ENCODE measurements around the gene TNFRSF6B. TPM values are rescaled to one million over a fixed set of nuclear protein-coding genes. Genes with fewer than 3 reads are reported as not detected.
"Not testable (repeated sequence)": the region's sequence is repeated elsewhere in the genome, so short reads cannot be mapped to it uniquely, and the experiment has no call there.

The TNFRSF6B gene
- total RNA-seq, 4 donors from 2014 or later, result 2.1 to 16.1 (median 11.1) TPM

GRCh38 chr20:63664861-63665594 is 31.4 kb upstream of the TNFRSF6B start:
- no peak overlapping the region for H3K4me3 ChIP-seq
- no peak overlapping the region for H3K27ac ChIP-seq
- 70% methylated on average over 13 of the region's 18 CpGs for WGBS
- H3K36me3 ChIP-seq, result peaks cover 79% of the 10 kb centered on the region
- H3K9me3 ChIP-seq, result no peaks in the 10 kb centered on the region
- no peaks in the 10 kb centered on the region for H3K4me1 ChIP-seq
- TF ChIP-seq CTCF (IDR thresholded peaks at IDR 0.05) (no peak), EP300 (IDR thresholded peaks at IDR 0.05) (no peak), POLR2A (IDR thresholded peaks at IDR 0.05) (no peak), POLR2AphosphoS5 (IDR thresholded peaks at IDR 0.05) (no peak)
- no peaks in the 10 kb centered on the region for H3K27me3 ChIP-seq
- DNase-seq (ENCODE audit: low spot score in 2 of 2), result no peak

- no peak for DNase-seq (ENCODE audit: low spot score in 2 of 2)
- Histone ChIP-seq H3K27ac (no peak overlapping the region), H3K4me3 (no peak overlapping the region), H3K9me3 (no peaks in the 10 kb centered on the region), H3K4me1 (no peaks in the 10 kb centered on the region), H3K36me3 (peaks cover 79% of the 10 kb centered on the region), H3K27me3 (no peaks in the 10 kb centered on the region)
- 87% methylated on average over 13 of the region's 14 CpGs for WGBS
- TF ChIP-seq EP300 (IDR thresholded peaks at IDR 0.05) (no peak), CTCF (IDR thresholded peaks at IDR 0.05) (no peak), POLR2A (IDR thresholded peaks at IDR 0.05) (no peak), POLR2AphosphoS5 (IDR thresholded peaks at IDR 0.05) (no peak)
Observed at GRCh38 chr20:63665708-63666107, 30.7 kb upstream of the TNFRSF6B start.

- TF ChIP-seq POLR2AphosphoS5 (IDR thresholded peaks at IDR 0.05) (no peak), CTCF (IDR thresholded peaks at IDR 0.05) (no peak), POLR2A (IDR thresholded peaks at IDR 0.05) (no peak), EP300 (IDR thresholded peaks at IDR 0.05) (no peak)
- Histone ChIP-seq H3K27ac (no peak overlapping the region), H3K9me3 (no peaks in the 10 kb centered on the region), H3K4me3 (no peak overlapping the region), H3K36me3 (peaks cover 66% of the 10 kb centered on the region), H3K4me1 (no peaks in the 10 kb centered on the region), H3K27me3 (no peaks in the 10 kb centered on the region)
- DNase-seq (ENCODE audit: low spot score in 2 of 2), result no peak
- 93% methylated on average over 16 of the region's 16 CpGs for WGBS
Observed at GRCh38 chr20:63667858-63668257, 28.6 kb upstream of the TNFRSF6B start.

- H3K36me3 ChIP-seq, result peaks cover 63% of the 10 kb centered on the region
- no peaks in the 10 kb centered on the region for H3K27me3 ChIP-seq
- H3K9me3 ChIP-seq, result no peaks in the 10 kb centered on the region
- TF ChIP-seq POLR2AphosphoS5 (IDR thresholded peaks at IDR 0.05) (no peak), EP300 (IDR thresholded peaks at IDR 0.05) (no peak), CTCF (IDR thresholded peaks at IDR 0.05) (no peak), POLR2A (IDR thresholded peaks at IDR 0.05) (no peak)
- DNase-seq (ENCODE audit: low spot score in 2 of 2), result no peak
- 93% methylated on average over 11 of the region's 11 CpGs for WGBS
- no peak overlapping the region for H3K4me3 ChIP-seq
- no peaks in the 10 kb centered on the region for H3K4me1 ChIP-seq
- no peak overlapping the region for H3K27ac ChIP-seq
Observed at GRCh38 chr20:63668351-63668750, 28.1 kb upstream of the TNFRSF6B start.

GRCh38 chr20:63671695-63672094 is 24.8 kb upstream of the TNFRSF6B start:
- H3K36me3 ChIP-seq, result peaks cover 61% of the 10 kb centered on the region
- not testable (repeated sequence) for H3K9me3 ChIP-seq; H3K27ac ChIP-seq; H3K4me1 ChIP-seq; H3K27me3 ChIP-seq; DNase-seq (ENCODE audit: low spot score in 2 of 2); H3K4me3 ChIP-seq
- WGBS, result 94% methylated on average over 12 of the region's 12 CpGs

- H3K36me3 ChIP-seq, result peaks cover 53% of the 10 kb centered on the region
- no peaks in the 10 kb centered on the region for H3K27me3 ChIP-seq
- H3K4me1 ChIP-seq, result no peaks in the 10 kb centered on the region
- TF ChIP-seq POLR2AphosphoS5 (IDR thresholded peaks at IDR 0.05), result no peak
- H3K9me3 ChIP-seq, result no peaks in the 10 kb centered on the region
- WGBS, result 93% methylated on average over 10 of the region's 10 CpGs
- H3K4me3 ChIP-seq, result no peak overlapping the region
- no peak overlapping the region for H3K27ac ChIP-seq
- DNase-seq (ENCODE audit: low spot score in 2 of 2), result no peak
Observed at GRCh38 chr20:63672666-63673065, 23.8 kb upstream of the TNFRSF6B start.

Measured in suprapubic skin (tissue), 4 donors.